ENCODE results near the gene TP53INP2. TPM values are rescaled to one million over a fixed set of nuclear protein-coding genes. Genes with fewer than 3 reads are reported as not detected.

Gene TP53INP2
- total and polyA plus RNA-seq, 9 of the 15 experiments (the other 6 are each of a cell fraction or from before 2014, with no cell fraction given): 0.43 to 5.0 (median 1.3) TPM

DNA sequence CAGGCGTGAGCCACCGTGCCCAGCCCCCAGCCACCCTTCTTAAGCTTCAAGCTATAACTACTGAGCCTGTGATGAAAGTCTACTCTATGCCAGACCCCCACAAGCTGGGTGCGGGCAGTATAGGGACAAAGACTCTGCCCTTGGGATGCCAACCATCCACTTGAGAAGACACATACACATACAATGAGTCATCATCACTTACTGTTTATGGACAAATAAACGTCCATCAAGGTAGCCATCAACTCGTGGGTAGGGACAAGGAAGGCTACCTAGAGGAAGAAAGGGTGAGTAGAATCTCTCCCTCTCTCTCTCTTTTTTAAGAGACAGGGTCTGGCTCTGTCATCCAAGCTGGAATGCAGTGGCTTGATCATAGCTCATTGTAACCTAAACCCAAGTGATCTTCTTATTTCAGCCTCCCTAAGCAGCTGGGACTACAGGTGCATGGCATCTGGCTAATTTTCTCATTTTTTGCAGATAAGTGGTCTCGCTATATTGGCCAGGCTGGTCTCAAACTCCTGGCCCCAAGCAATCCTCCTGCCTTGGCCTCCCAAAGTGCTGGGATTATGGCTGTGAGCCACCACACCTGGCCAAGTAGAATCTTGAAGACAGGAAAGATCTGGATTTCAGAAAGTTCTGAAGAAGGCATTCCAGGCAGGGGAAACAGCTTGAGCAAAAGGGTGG lies 2.6 kb upstream of the TP53INP2 start:
- in situ Hi-C loops (cut with MboI) (loop anchor here (10.0 kb wide), 2 partner anchors 167 to 387 kb away; no protein-coding TSS in a partner anchor), intact Hi-C loops (cut with micrococcal nuclease) (no loop called here)
- FAIRE-seq: no peak
- no peaks in the 10 kb centered on the region for H3K9me3 ChIP-seq (replicated peaks; ENCODE audit: control insufficient read depth, insufficient read depth, low read depth, low read length)
- H3K4me1 ChIP-seq (replicated peaks in 1 of 2; ENCODE audit: control insufficient read depth in 2 of 2, insufficient read depth in 2 of 2, low read length in 2 of 2): peaks cover 16 to 19% of the 10 kb centered on the region in 2 experiments
- no peak for ATAC-seq
- TF ChIP-seq CREB1 (IDR thresholded peaks at IDR 0.05) (no peak), CREB1 (CRISPR knock-in tag; IDR thresholded peaks at IDR 0.05) (no peak), NFRKB (IDR thresholded peaks at IDR 0.05; ENCODE audit: low read depth) (no peak), ZNF24 (IDR thresholded peaks at IDR 0.05) (no peak), PATZ1 (CRISPR knock-in tag; IDR thresholded peaks at IDR 0.05; ENCODE audit: borderline replicate concordance) (no peak), ILK (tag; IDR thresholded peaks at IDR 0.05; ENCODE audit: borderline replicate concordance, low read depth) (no peak), POLR2AphosphoS2 (IDR thresholded peaks at IDR 0.05; ENCODE audit: low read length) (no peak)
- TF ChIP-seq, protein P1, sequence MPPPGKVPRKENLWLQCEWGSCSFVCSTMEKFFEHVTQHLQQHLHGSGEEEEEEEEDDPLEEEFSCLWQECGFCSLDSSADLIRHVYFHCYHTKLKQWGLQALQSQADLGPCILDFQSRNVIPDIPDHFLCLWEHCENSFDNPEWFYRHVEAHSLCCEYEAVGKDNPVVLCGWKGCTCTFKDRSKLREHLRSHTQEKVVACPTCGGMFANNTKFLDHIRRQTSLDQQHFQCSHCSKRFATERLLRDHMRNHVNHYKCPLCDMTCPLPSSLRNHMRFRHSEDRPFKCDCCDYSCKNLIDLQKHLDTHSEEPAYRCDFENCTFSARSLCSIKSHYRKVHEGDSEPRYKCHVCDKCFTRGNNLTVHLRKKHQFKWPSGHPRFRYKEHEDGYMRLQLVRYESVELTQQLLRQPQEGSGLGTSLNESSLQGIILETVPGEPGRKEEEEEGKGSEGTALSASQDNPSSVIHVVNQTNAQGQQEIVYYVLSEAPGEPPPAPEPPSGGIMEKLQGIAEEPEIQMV (tag; conservative IDR thresholded peaks at IDR 0.05; ENCODE audit: low read depth): no peak
- TF ChIP-seq, protein P2, sequence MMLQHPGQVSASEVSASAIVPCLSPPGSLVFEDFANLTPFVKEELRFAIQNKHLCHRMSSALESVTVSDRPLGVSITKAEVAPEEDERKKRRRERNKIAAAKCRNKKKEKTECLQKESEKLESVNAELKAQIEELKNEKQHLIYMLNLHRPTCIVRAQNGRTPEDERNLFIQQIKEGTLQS (IDR thresholded peaks at IDR 0.05): peak; percentile 48; the same call in 1 of the 2 replicates
- TF ChIP-seq, protein P2 (CRISPR knock-in tag; conservative IDR thresholded peaks at IDR 0.05): no peak
- H3K27ac ChIP-seq (ENCODE audit: extremely low read depth, low read depth, low read length): no peak overlapping the region
- H3K4me3 ChIP-seq: no peak overlapping the region
- CTCF ChIA-PET (ENCODE audit: low intra/inter-chr PET ratio): no interaction called here
- H3K36me3 ChIP-seq (ENCODE audit: control insufficient read depth, insufficient read depth, low read length): no peaks in the 10 kb centered on the region
- no peaks in the 10 kb centered on the region for H3K9me1 ChIP-seq (ENCODE audit: control insufficient read depth, insufficient read depth, low read length)
- POLR2A ChIA-PET: interaction anchor here (0.7 to 1.5 kb wide), 4 partner anchors 13 to 157 kb away, joined by 3 to 5 read pairs (median 4); no protein-coding TSS in a partner anchor
- no peak overlapping the region for H3K9ac ChIP-seq (ENCODE audit: insufficient read depth in 1 of 2, low read depth in 2 of 2, low read length in 2 of 2)
- no peaks in the 10 kb centered on the region for H3K79me2 ChIP-seq (ENCODE audit: control insufficient read depth, insufficient read depth, low read length)
- no peaks in the 10 kb centered on the region for H4K20me1 ChIP-seq (replicated peaks; ENCODE audit: control insufficient read depth, insufficient read depth, low read length)
- H3K27me3 ChIP-seq (ENCODE audit: control insufficient read depth in 2 of 2, insufficient read depth in 2 of 2, low read length in 2 of 2): no peaks in the 10 kb centered on the region
- no peak overlapping the region for H3K4me2 ChIP-seq (ENCODE audit: insufficient read depth, low read length)
- WGBS (ENCODE audit: insufficient coverage, low coverage, missing lambda C conversion rate): 48% methylated on average over 6 of the region's 6 CpGs
- no peak for DNase-seq (ENCODE audit: extremely low read depth in 1 of 4, low spot score in 3 of 4)
- no TSS peak for BruUV-seq (replicated peaks)
- H2AFZ ChIP-seq (ENCODE audit: low read depth, low read length): no peak overlapping the region
